ENCODE measurements around the gene TNNI3.
A peak's percentile ranks its signal among the peaks of the same experiment; 100 is the strongest.
"Not testable (repeated sequence)": the region's sequence is repeated elsewhere in the genome, so short reads cannot be mapped to it uniquely, and the experiment has no call there.

The TNNI3 gene

DNA sequence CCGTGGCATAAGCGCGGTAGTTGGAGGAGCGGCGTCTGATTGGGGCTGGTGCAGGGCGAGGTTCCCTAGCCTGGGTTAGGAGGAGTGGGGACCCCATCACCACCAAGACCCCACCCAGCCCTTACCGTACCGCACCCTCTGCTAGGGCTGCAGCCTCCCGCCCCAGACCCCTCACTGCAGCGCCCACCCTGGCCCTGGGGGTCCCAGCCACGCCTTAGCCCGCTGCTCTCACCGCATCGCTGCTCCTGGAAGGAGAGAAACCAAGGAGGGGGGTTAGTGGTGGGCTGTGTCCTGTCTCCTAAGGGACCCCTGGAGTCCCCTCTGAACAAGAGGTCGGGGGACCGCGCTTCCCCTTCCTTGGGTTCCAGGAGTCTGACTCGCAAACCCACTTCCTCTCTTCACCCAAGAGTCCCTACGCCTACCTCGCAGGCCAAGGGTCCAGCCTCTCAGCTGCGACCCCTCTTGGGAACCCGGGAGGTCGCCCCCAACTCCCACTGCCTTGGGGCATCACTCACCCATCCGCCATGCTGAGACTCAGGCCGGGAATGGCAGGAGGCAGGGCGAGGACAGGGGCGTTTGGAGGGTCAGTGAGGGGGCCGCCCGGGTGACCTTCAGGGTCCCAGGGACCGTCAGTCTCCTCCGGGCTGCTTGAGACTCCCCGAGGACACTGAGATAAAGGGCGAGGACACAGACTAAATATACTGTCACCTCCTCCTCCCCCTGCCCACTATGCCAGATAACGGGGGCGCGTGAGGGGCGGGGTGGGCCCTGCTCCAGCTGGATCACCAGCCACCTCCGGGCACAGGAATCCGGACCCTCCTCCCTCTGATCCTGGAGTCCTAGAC, at the start of gene TNNI3:
Gene TNNI3 (minus strand): TSS at position 669 of the 845 bp plus-strand sequence. CDS start 143 bp downstream, at position 526.
- H3K27ac ChIP-seq: peak within 1 kb of the TSS; percentile 97
- ChIA-PET CTCF (interaction anchor here (0.7 kb wide), 1 partner anchor 332 kb away, joined by 3 read pairs; no protein-coding TSS in a partner anchor), POLR2A (ENCODE audit: low non-redundant PET) (interaction anchor here (0.6 kb wide), 2 partner anchors 59 to 215 kb away, joined by 3 read pairs; no protein-coding TSS in a partner anchor)
- DNase-seq (ENCODE audit: low spot score): no peak
- TF ChIP-seq, protein P1, sequence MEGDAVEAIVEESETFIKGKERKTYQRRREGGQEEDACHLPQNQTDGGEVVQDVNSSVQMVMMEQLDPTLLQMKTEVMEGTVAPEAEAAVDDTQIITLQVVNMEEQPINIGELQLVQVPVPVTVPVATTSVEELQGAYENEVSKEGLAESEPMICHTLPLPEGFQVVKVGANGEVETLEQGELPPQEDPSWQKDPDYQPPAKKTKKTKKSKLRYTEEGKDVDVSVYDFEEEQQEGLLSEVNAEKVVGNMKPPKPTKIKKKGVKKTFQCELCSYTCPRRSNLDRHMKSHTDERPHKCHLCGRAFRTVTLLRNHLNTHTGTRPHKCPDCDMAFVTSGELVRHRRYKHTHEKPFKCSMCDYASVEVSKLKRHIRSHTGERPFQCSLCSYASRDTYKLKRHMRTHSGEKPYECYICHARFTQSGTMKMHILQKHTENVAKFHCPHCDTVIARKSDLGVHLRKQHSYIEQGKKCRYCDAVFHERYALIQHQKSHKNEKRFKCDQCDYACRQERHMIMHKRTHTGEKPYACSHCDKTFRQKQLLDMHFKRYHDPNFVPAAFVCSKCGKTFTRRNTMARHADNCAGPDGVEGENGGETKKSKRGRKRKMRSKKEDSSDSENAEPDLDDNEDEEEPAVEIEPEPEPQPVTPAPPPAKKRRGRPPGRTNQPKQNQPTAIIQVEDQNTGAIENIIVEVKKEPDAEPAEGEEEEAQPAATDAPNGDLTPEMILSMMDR (conservative IDR thresholded peaks at IDR 0.05; ENCODE audit: low read depth): no peak

DNA sequence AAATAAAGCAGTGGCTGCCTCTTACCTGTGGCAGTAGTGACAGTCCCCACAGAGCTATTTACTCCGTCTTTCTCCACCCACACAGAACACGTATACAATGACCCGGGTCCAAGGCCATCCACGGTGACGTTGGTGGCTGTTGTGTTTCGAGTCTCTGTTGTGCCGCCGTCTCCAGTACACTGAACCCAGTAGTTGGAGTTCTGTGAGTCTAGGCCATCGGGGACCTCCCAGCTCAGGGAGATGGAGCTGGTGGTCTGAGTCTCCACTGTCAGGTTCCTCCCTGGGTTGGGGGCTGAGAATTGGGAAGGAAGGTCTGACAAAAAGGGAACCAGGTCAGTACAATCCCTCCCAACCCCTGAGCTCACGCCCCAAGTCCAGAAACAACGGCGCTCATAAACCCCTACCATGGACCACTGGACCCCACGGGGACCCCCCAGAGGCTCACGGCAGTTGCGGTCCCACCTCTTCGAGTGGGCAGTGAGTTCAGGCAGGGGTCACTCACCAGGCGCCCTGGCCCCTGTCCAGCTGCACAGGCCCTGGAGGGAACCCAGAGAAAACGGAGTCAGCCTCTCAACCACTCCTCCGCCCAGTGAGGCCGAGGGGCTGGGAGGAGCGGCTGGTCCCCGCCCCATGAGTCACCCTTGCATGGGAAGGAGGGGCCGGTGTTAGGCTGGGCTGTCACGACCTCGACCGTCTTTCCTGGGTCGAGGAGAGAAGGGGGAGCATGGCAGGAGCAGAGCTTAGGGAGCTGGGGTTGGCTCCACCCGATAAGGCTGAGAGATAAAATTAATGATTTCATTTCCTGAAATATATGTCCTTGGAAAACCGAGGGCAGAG, 49.4 kb upstream of the TNNI3 start:
- TF ChIP-seq, protein P1 (conservative IDR thresholded peaks at IDR 0.05; ENCODE audit: low read depth): no peak
- ChIA-PET CTCF (interaction anchor here (0.6 kb wide), 1 partner anchor 261 kb away, joined by 3 read pairs; no protein-coding TSS in a partner anchor), POLR2A (ENCODE audit: low non-redundant PET) (no interaction called here)
- H3K27ac ChIP-seq: peak overlapping the region; percentile 82
- peak; percentile 98 for DNase-seq (ENCODE audit: low spot score)

DNA sequence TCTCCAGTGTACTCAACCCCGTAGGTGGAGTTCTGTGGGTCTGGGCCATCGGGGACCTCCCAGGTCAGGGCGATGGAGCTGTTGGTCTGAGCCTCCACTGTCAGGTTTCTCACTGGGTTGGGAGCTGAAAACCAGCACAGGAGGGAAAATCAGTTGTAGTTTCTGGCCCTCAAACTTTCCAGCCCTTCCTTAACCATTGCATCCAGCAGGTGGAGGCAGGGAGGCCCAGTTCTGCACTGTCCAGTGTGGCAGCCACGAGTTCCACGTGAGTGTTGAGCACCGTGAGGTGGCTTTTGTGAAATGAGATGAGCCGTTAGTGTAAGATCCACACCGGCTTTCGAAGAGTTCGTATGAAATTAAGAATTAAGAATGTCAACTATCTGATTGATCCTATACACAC, 44.7 kb upstream of the TNNI3 start:
- CTCF ChIA-PET; DNase-seq (ENCODE audit: low spot score); POLR2A ChIA-PET (ENCODE audit: low non-redundant PET); H3K27ac ChIP-seq: not testable (repeated sequence)

DNA sequence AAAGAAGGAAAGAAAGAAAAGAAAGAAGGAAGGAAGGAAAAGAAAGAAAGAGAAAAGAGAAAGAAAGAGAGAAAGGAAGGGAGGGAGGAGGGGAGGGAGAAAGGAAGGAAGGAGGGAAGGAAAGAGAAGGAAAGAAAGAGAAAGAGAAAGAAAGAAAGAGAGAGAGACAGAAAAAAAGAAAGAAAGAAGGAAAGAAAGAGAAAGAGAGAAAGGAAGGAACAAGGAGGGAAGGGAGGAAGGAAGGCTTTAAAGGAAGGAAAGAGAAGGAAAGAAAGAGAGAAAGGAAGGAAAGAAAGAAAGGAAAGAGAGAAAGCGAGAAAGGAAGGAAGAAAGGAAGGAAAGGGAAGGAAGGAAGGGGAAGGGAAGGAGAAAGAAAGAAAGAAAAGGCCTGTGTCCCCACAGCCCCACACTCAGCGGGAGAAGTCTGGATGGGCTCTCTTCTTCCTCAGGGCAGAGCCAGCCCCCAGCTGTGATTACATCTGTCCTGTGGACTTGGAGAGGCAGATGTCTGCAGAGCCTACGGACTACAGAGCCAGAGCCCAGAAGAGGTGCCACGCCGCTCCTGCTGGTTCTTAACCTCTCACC, 42.2 kb upstream of the TNNI3 start:
- peak overlapping the region; percentile 75 for H3K27ac ChIP-seq
- no peak for DNase-seq (ENCODE audit: low spot score)
- ChIA-PET POLR2A (ENCODE audit: low non-redundant PET) (no interaction called here), CTCF (interaction anchor here (0.5 kb wide), 1 partner anchor 254 kb away, joined by 3 read pairs; no protein-coding TSS in a partner anchor)
- TF ChIP-seq, protein P1 (conservative IDR thresholded peaks at IDR 0.05; ENCODE audit: low read depth): no peak

DNA sequence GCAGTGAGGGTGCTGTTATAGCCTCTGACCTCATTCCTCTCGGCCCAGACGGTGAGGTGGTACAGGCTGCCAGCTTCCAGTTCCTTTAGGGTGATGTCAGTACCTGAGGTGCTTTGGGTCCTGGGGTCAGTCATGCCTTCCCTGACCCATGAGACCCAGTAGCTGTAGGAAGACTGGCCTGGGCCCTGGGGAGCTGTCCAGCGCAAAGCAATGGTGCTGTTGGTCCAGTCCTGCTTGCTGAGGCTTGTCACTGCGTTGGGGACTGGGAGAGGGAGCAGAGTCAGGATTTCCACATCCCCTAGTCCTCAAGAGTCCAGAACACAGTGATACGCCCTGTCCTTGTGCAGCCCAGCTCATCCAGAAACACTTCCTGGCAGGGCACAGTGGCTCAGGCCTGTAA, 41.1 kb upstream of the TNNI3 start:
- DNase-seq (ENCODE audit: low spot score): no peak
- TF ChIP-seq, protein P1 (conservative IDR thresholded peaks at IDR 0.05; ENCODE audit: low read depth): no peak
- peak overlapping the region; percentile 75 for H3K27ac ChIP-seq
- ChIA-PET CTCF (no interaction called here), POLR2A (ENCODE audit: low non-redundant PET) (no interaction called here)

DNA sequence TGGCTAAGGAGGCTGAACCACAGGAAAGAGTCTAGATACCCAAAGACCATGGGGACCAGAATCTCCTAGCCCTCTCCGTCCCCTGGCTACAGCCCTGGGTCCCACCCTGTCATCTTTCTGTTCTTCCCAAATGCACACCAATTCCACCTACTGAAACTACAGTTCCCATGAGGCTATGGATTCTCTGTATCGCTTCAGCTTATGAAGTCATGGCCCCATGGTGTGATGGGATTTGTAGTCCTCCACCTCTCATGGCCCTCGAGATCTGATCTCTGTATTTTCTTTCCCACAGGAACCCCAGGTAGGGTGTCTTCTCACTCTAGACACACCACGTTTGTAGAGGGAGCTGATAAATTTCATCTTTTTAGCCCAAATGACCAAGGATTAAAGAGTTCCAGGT, 40.0 kb upstream of the TNNI3 start:
- DNase-seq (ENCODE audit: low spot score): no peak
- CTCF ChIA-PET: interaction anchor here (1.1 kb wide), 1 partner anchor 8 kb away, joined by 3 read pairs; no protein-coding TSS in a partner anchor
- TF ChIP-seq, protein P1 (conservative IDR thresholded peaks at IDR 0.05; ENCODE audit: low read depth): no peak
- peak overlapping the region; percentile 75 for H3K27ac ChIP-seq
- POLR2A ChIA-PET (ENCODE audit: low non-redundant PET): no interaction called here

Measured in RWPE1 (cell line).